Fibroblast of pulmonary artery (primary cell): ENCODE measurements around the gene SCIN.
"Not testable (repeated sequence)": the region's sequence is repeated elsewhere in the genome, so short reads cannot be mapped to it uniquely, and the experiment has no call there.

Experiments
- DNase-seq: peaks from one replicate; pipeline ENCODE4 v3.0.0-alpha.2; 2010; ENCODE audit warnings: low read depth
- H3K4me3 ChIP-seq: replicated peaks from 2 replicates; pipeline ENCODE4 v1.5.1; 2011; ENCODE audit warnings: low read depth, mild to moderate bottlenecking, control low read depth, low read length, moderate library complexity
- CTCF ChIP-seq: IDR thresholded peaks from 2 replicates; pipeline ENCODE4 v1.5.1; 2011; ENCODE audit warnings: mild to moderate bottlenecking, control low read depth, low read length, inconsistent platforms; ENCODE audit errors: missing control alignments

SCIN gene

GRCh38 chr7:12640299-12641096, 70.0 kb downstream of the SCIN start:
- no peak for TF ChIP-seq CTCF

GRCh38 chr7:12641196-12641595, 70.7 kb downstream of the SCIN start:
- no peak for TF ChIP-seq CTCF
- DNase-seq, result no peak
- no peak overlapping the region for H3K4me3 ChIP-seq

More at GRCh38 chr7:12640299-12641096, 70.0 kb downstream of the SCIN start:
- no peak overlapping the region for H3K4me3 ChIP-seq
- no peak for DNase-seq

DNA sequence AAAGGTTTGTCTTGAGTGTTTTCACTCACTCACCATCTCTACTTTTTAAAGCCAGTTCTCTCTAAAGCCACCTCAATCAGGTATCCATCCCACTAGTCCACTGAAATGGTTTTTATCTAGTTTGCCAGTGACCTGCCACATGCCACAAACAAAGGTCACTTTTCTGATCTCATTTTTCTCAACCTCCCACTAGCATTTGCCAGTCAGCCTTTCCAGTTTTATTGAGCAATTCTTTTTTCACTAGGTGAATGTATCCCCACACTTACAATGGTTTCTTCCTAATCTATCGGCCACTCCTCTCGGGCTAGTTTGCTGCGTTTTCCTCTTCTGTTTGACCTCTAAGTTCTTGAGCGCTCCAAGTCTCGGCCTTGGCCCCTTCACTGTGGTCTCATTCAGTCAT, 72.0 kb downstream of the SCIN start:
- H3K4me3 ChIP-seq, result no peak overlapping the region
- TF ChIP-seq CTCF, result no peak
- DNase-seq, result no peak

DNA sequence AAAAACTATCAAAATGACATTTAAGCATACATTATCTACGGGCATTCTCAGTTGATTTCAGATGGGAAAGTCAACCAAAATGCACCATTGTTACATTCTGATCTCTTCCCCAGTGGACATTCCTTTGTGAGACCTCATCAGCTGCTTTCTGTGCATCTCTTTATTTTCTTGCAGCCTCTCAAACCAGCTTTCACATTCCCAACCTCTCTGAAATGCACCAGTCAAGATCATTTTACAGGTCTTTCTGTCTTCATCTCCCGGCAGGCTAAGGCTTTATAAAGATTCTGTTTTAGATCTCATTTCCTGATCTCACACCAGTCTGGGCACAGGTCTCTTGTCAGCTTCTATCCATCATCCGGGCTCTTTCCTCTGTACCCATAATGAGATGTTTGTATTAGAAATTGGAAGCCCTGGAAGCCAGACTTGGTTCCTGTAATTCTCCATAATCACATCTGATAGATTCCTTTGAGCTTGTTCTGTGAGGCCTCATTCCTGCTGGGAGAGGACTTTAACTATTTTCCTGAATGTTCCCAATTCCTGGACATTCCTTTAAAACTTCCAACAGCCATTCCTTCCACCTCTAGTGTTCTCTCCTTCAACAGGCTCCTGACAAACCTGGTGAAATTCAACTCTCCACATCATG, 72.6 kb downstream of the SCIN start:
- no peak for DNase-seq
- no peak overlapping the region for H3K4me3 ChIP-seq
- no peak for TF ChIP-seq CTCF

DNA sequence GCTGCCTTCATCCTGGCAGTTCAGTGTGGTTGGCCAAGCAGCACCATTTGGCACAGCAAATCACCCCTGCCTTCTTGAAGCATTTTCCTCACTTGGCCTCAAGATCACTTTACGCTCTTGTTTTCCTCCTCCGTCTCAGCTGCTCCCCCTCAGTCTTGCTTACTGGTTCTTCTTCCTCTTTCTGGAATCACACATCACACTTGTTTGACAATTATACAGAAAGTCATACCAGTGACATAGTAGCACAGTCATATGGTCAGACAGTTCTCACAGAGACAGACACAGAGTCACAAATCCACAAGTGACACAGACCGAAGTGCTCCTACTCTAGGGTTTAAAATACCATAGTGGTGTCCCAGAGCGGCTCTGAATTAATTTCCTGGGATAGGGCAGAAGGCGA, 73.1 kb downstream of the SCIN start:
- no peak for DNase-seq
- TF ChIP-seq CTCF, result no peak
- no peak overlapping the region for H3K4me3 ChIP-seq

DNA sequence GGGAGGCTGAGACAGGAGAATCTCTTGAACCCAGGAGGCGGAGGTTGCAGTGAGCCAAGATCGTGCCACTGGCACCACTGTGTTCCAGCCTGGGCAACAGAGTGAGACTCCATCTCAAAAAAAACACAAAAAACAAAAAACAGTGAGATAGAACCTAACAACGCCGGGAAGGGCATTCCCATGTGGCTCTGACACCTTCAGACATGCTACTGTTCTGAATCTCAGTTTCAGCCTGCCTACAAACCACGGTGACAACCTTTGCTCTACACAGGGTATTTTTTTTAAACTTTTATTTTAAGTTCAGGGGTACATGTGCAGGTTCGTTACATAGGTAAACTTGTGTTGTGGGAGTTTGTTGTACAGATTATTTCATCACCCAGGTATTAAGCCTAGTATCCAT, 74.7 kb downstream of the SCIN start:
- DNase-seq, H3K4me3 ChIP-seq: not testable (repeated sequence)

GRCh38 chr7:12646139-12646538, 75.6 kb downstream of the SCIN start:
- H3K4me3 ChIP-seq, result no peak overlapping the region
- DNase-seq, result peak; percentile 24
- TF ChIP-seq CTCF, result no peak
